Suprapubic skin (tissue), 4 donors: Measurements from ENCODE around the gene YPEL2.

Experiments
- CTCF ChIP-seq, 2 donors: fragments of 200-600 bp in 1 of 2; fragments of 450-650 bp in 1 of 2; sonication (generic) in 1 of 2; IDR thresholded peaks; one replicate each; pipeline ENCODE4 v1.5.1; 2016 to 2019; ENCODE audit warnings: antibody characterized with exemption in 2 of 2, mild to moderate bottlenecking in 1 of 2, moderate library complexity in 1 of 2
- EP300 ChIP-seq: sonication (generic); formaldehyde crosslinking; IDR thresholded peaks from one replicate; pipeline ENCODE4 v1.6.1; 2017; ENCODE audit warnings: antibody characterized with exemption
- POLR2A ChIP-seq, 2 donors: fragments of 450-650 bp; IDR thresholded peaks; one replicate each; pipeline ENCODE4 v1.6.1; 2017; ENCODE audit warnings: antibody characterized with exemption in 2 of 2, mild to moderate bottlenecking in 2 of 2, moderate library complexity in 2 of 2
- POLR2AphosphoS5 ChIP-seq, 3 donors: sonication (generic); formaldehyde crosslinking; IDR thresholded peaks; one replicate each; pipeline ENCODE4 v1.6.1; 2017; ENCODE audit warnings: antibody characterized with exemption in 3 of 3

GRCh38 chr17:59353106-59353854 is 21.8 kb downstream of the YPEL2 start:
- TF ChIP-seq CTCF (IDR thresholded peaks at IDR 0.05) (no peak), POLR2AphosphoS5 (IDR thresholded peaks at IDR 0.05) (no peak), POLR2A (IDR thresholded peaks at IDR 0.05) (no peak), EP300 (no peak)
